ENCODE results near the gene OR5K4.
"Not testable (repeated sequence)": the region's sequence is repeated elsewhere in the genome, so short reads cannot be mapped to it uniquely, and the experiment has no call there.

Gene OR5K4

GRCh38 chr3:98371853-98372252, 18.2 kb downstream of the OR5K4 start:
- no peak for DNase-seq

GRCh38 chr3:98372445-98372844, 18.8 kb downstream of the OR5K4 start:
- DNase-seq, result no peak

- DNase-seq, result no peak
These were observed 23.0 kb downstream of the OR5K4 start for GRCh38 chr3:98376631-98377030.

GRCh38 chr3:98388147-98388546, 34.5 kb downstream of the OR5K4 start:
- DNase-seq, result no peak

- no peak for DNase-seq
These were observed 36.7 kb downstream of the OR5K4 start, which contains the start of gene OR5K3 for GRCh38 chr3:98390366-98390765. Gene OR5K3 (plus strand): TSS chr3:98390666. CDS start chr3:98390666, 0 bp downstream.

GRCh38 chr3:98395101-98395500, 41.4 kb downstream of the OR5K4 start:
- no peak for DNase-seq

- DNase-seq, result not testable (repeated sequence)
These were observed 42.8 kb downstream of the OR5K4 start for GRCh38 chr3:98396482-98396881.

GRCh38 chr3:98398513-98398912, 44.9 kb downstream of the OR5K4 start:
- no peak for DNase-seq

- DNase-seq, result no peak
These were observed 48.9 kb downstream of the OR5K4 start for GRCh38 chr3:98402507-98402906.

- DNase-seq, result no peak
These were observed 50.4 kb downstream of the OR5K4 start for GRCh38 chr3:98404010-98404409.

All from amniotic stem cell (primary cell).